ENCODE data around the gene VWF. TPM values are rescaled to one million over a fixed set of nuclear protein-coding genes. Genes with fewer than 3 reads are reported as not detected.

VWF gene
- total RNA-seq, 4 donors from 2014 or later: 163 to 367 (median 253) TPM

GRCh38 chr12:6058481-6059161 is 65.8 kb downstream of the VWF start:
- 87% methylated on average over 12 of the region's 15 CpGs for WGBS
- Histone ChIP-seq H3K27ac (replicated peaks in 1 of 4) (no peak overlapping the region), H3K4me1 (peaks cover 8 to 26% (median 19%) of the 10 kb centered on the region in 4 donors), H3K36me3 (peaks cover 0 to 96% (median 10%) of the 10 kb centered on the region in 4 donors), H3K9me3 (no peaks in the 10 kb centered on the region), H3K27me3 (peaks cover 0 to 17% (median 5%) of the 10 kb centered on the region in 4 donors), H3K4me3 (no peak overlapping the region)
- TF ChIP-seq EP300 (IDR thresholded peaks at IDR 0.05) (no peak), POLR2A (IDR thresholded peaks at IDR 0.05; ENCODE audit: low read depth) (no peak), CTCF (IDR thresholded peaks at IDR 0.05) (no peak), POLR2AphosphoS5 (IDR thresholded peaks at IDR 0.05) (no peak)
- intact Hi-C loops (cut with DNase I): no loop called here
- no peak for DNase-seq (ENCODE audit: extremely low spot score)

- Histone ChIP-seq H3K36me3 (peaks cover 0 to 96% (median 8%) of the 10 kb centered on the region in 4 donors), H3K27me3 (peaks cover 0 to 17% (median 5%) of the 10 kb centered on the region in 4 donors), H3K4me1 (peaks cover 10 to 29% (median 20%) of the 10 kb centered on the region in 4 donors), H3K27ac (replicated peaks in 1 of 4) (no peak overlapping the region), H3K4me3 (no peak overlapping the region), H3K9me3 (no peaks in the 10 kb centered on the region)
- TF ChIP-seq EP300 (IDR thresholded peaks at IDR 0.05) (no peak), CTCF (IDR thresholded peaks at IDR 0.05) (no peak), POLR2A (IDR thresholded peaks at IDR 0.05; ENCODE audit: low read depth) (no peak), POLR2AphosphoS5 (IDR thresholded peaks at IDR 0.05) (no peak)
- WGBS: 83% methylated on average over 24 of the region's 30 CpGs
- intact Hi-C loops (cut with DNase I): no loop called here
- DNase-seq (ENCODE audit: extremely low spot score): no peak
Measured at GRCh38 chr12:6057700-6058099, 66.8 kb downstream of the VWF start.

- H3K4me3 ChIP-seq: peak overlapping the region; percentile 7 to 39 (median 18)
- peaks cover 0 to 98% (median 5%) of the 10 kb centered on the region in 4 donors for H3K36me3 ChIP-seq
Measured at GRCh38 chr12:6056406-6057240, 67.8 kb downstream of the VWF start.

GRCh38 chr12:6053541-6053940 is 70.9 kb downstream of the VWF start:
- no peak overlapping the region for H3K27ac ChIP-seq (replicated peaks in 1 of 4)
- 62% methylated on average over 4 of the region's 4 CpGs for WGBS
- no peaks in the 10 kb centered on the region for H3K9me3 ChIP-seq
- H3K27me3 ChIP-seq: peaks cover 0 to 17% (median 5%) of the 10 kb centered on the region in 4 donors
- no peak for DNase-seq (ENCODE audit: extremely low spot score)
- no peak overlapping the region for H3K4me3 ChIP-seq
- no peak for TF ChIP-seq POLR2AphosphoS5 (IDR thresholded peaks at IDR 0.05)
- TF ChIP-seq POLR2A (IDR thresholded peaks at IDR 0.05; ENCODE audit: low read depth): no peak
- TF ChIP-seq CTCF (IDR thresholded peaks at IDR 0.05): no peak
- no peak for TF ChIP-seq EP300 (IDR thresholded peaks at IDR 0.05)
- H3K36me3 ChIP-seq: peaks cover 0 to 94% (median 8%) of the 10 kb centered on the region in 4 donors
- H3K4me1 ChIP-seq: peaks cover 10 to 25% (median 19%) of the 10 kb centered on the region in 4 donors
- intact Hi-C loops (cut with DNase I): no loop called here

More at GRCh38 chr12:6056406-6057240, 67.8 kb downstream of the VWF start:
- 55% methylated on average over 44 of the region's 58 CpGs for WGBS
- intact Hi-C loops (cut with DNase I): no loop called here
- Histone ChIP-seq H3K4me1 (peaks cover 10 to 25% (median 19%) of the 10 kb centered on the region in 4 donors), H3K27ac (replicated peaks in 1 of 4) (no peak overlapping the region), H3K27me3 (peaks cover 0 to 17% (median 5%) of the 10 kb centered on the region in 4 donors), H3K9me3 (no peaks in the 10 kb centered on the region)
- no peak for DNase-seq (ENCODE audit: extremely low spot score)
- TF ChIP-seq CTCF (IDR thresholded peaks at IDR 0.05) (peak in 1 of 3 experiments; percentile 12), POLR2AphosphoS5 (IDR thresholded peaks at IDR 0.05) (peak in 1 of 2 donors; percentile 30), POLR2A (IDR thresholded peaks at IDR 0.05; ENCODE audit: low read depth) (no peak)
